Body of pancreas (tissue), 4 donors: ENCODE measurements around the gene POLR3A.

Experiments used
- CTCF ChIP-seq, 7 experiments: fragments of 450-650 bp in 4 of 7; fragments of 200-600 bp in 3 of 7; sonication (generic) in 3 of 7; IDR thresholded peaks; one replicate each; pipeline ENCODE4 v1.5.1; 2016 to 2019; ENCODE audit warnings: antibody characterized with exemption in 7 of 7
- POLR2A ChIP-seq, 3 donors: fragments of 450-650 bp; IDR thresholded peaks; one replicate each; pipeline ENCODE4 v1.6.1; 2016; ENCODE audit warnings: antibody characterized with exemption in 3 of 3, mild to moderate bottlenecking in 2 of 3

GRCh38 chr10:77970869-77971803, 58.2 kb downstream of the POLR3A start:
- TF ChIP-seq CTCF (IDR thresholded peaks at IDR 0.05) (peak in 1 of 7 experiments; percentile 3), POLR2A (IDR thresholded peaks at IDR 0.05) (no peak)
